HG03103 (cell line): ENCODE results near the gene KRTAP2-1.
"Not testable (repeated sequence)": the region's sequence is repeated elsewhere in the genome, so short reads cannot be mapped to it uniquely, and the experiment has no call there.

Source experiments
- ATAC-seq: cut with Tn5 transposase; IDR thresholded peaks from one replicate; pipeline ENCODE4 v1.9.1; 2021; ENCODE audit warnings: low read depth; ENCODE audit not compliant: unreplicated experiment

Gene KRTAP2-1

GRCh38 chr17:41046735-41047465, at the start of gene KRTAP2-1:
Gene KRTAP2-1 (minus strand): TSS chr17:41047316. CDS start chr17:41047267, 49 bp downstream.
- not testable (repeated sequence) for ATAC-seq

- ATAC-seq, result no peak
These were observed 48.9 kb upstream of the KRTAP2-1 start for GRCh38 chr17:41096055-41096454.

- ATAC-seq, result not testable (repeated sequence)
These were observed 41.7 kb upstream of the KRTAP2-1 start for GRCh38 chr17:41088760-41089352.

GRCh38 chr17:41084100-41084856, 37.2 kb upstream of the KRTAP2-1 start, which contains the start of gene KRTAP4-7:
Gene KRTAP4-7 (plus strand): TSS chr17:41084150. CDS start chr17:41084207, 57 bp downstream.
- ATAC-seq, result not testable (repeated sequence)

GRCh38 chr17:41083427-41083826, 36.3 kb upstream of the KRTAP2-1 start:
- ATAC-seq, result not testable (repeated sequence)

GRCh38 chr17:41082626-41083025, 35.5 kb upstream of the KRTAP2-1 start:
- ATAC-seq, result no peak

GRCh38 chr17:41076788-41077187, 29.7 kb upstream of the KRTAP2-1 start:
- ATAC-seq, result no peak

- no peak for ATAC-seq
These were observed 26.6 kb upstream of the KRTAP2-1 start for GRCh38 chr17:41073676-41074075.

- no peak for ATAC-seq
These were observed 24.7 kb upstream of the KRTAP2-1 start for GRCh38 chr17:41071606-41072360.

GRCh38 chr17:41069031-41069430, 21.9 kb upstream of the KRTAP2-1 start:
- ATAC-seq, result no peak

- ATAC-seq, result no peak
These were observed 20.2 kb upstream of the KRTAP2-1 start for GRCh38 chr17:41067281-41067680.

- no peak for ATAC-seq
These were observed 18.9 kb upstream of the KRTAP2-1 start, which contains the start of gene KRTAP2-4 for GRCh38 chr17:41065829-41066624. Gene KRTAP2-4 (minus strand): TSS chr17:41065879. CDS start chr17:41065845, 34 bp downstream.

GRCh38 chr17:41065016-41065689, 18.0 kb upstream of the KRTAP2-1 start:
- ATAC-seq, result not testable (repeated sequence)

GRCh38 chr17:41064301-41064700, 17.2 kb upstream of the KRTAP2-1 start:
- no peak for ATAC-seq

GRCh38 chr17:41063449-41063848, 16.3 kb upstream of the KRTAP2-1 start:
- ATAC-seq, result no peak

GRCh38 chr17:41061964-41062363, 14.8 kb upstream of the KRTAP2-1 start:
- no peak for ATAC-seq

- no peak for ATAC-seq
These were observed 13.0 kb upstream of the KRTAP2-1 start, which contains the start of gene KRTAP2-3 for GRCh38 chr17:41060052-41060604. Gene KRTAP2-3 (minus strand): TSS chr17:41060114. CDS start chr17:41060050, 64 bp downstream.

- ATAC-seq, result not testable (repeated sequence)
These were observed 12.3 kb upstream of the KRTAP2-1 start for GRCh38 chr17:41059276-41060051.
